ENCODE results near the gene CNN3.

DNA sequence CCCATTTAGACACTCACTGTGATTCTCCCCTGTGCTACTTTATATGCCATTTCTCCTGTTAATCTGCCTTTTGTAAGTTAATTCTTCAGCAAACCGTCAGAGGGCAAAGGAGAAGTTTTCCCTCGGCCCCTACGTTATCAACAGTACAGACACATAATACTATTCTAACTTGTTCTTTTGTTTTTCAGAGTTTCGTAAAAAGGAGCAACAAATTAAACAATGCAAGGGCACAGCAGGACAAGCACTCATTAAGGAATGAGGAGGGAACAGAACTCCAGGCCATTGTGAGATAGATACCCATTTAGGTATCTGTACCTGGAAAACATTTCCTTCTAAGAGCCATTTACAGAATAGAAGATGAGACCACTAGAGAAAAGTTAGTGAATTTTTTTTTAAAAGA is 32.3 kb downstream of the CNN3 start:
- TF ChIP-seq, protein P1, sequence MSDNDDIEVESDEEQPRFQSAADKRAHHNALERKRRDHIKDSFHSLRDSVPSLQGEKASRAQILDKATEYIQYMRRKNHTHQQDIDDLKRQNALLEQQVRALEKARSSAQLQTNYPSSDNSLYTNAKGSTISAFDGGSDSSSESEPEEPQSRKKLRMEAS (IDR thresholded peaks at IDR 0.05): no peak
- TF ChIP-seq, protein P2, sequence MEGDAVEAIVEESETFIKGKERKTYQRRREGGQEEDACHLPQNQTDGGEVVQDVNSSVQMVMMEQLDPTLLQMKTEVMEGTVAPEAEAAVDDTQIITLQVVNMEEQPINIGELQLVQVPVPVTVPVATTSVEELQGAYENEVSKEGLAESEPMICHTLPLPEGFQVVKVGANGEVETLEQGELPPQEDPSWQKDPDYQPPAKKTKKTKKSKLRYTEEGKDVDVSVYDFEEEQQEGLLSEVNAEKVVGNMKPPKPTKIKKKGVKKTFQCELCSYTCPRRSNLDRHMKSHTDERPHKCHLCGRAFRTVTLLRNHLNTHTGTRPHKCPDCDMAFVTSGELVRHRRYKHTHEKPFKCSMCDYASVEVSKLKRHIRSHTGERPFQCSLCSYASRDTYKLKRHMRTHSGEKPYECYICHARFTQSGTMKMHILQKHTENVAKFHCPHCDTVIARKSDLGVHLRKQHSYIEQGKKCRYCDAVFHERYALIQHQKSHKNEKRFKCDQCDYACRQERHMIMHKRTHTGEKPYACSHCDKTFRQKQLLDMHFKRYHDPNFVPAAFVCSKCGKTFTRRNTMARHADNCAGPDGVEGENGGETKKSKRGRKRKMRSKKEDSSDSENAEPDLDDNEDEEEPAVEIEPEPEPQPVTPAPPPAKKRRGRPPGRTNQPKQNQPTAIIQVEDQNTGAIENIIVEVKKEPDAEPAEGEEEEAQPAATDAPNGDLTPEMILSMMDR (IDR thresholded peaks at IDR 0.05; ENCODE audit: low read depth, low read length, missing input control): no peak
- TF ChIP-seq TAF1 (conservative IDR thresholded peaks at IDR 0.05): no peak
- no peak for TF ChIP-seq HNF4G (IDR thresholded peaks at IDR 0.05)
- no peak for TF ChIP-seq YY1 (IDR thresholded peaks at IDR 0.05)
- TF ChIP-seq, protein P3, sequence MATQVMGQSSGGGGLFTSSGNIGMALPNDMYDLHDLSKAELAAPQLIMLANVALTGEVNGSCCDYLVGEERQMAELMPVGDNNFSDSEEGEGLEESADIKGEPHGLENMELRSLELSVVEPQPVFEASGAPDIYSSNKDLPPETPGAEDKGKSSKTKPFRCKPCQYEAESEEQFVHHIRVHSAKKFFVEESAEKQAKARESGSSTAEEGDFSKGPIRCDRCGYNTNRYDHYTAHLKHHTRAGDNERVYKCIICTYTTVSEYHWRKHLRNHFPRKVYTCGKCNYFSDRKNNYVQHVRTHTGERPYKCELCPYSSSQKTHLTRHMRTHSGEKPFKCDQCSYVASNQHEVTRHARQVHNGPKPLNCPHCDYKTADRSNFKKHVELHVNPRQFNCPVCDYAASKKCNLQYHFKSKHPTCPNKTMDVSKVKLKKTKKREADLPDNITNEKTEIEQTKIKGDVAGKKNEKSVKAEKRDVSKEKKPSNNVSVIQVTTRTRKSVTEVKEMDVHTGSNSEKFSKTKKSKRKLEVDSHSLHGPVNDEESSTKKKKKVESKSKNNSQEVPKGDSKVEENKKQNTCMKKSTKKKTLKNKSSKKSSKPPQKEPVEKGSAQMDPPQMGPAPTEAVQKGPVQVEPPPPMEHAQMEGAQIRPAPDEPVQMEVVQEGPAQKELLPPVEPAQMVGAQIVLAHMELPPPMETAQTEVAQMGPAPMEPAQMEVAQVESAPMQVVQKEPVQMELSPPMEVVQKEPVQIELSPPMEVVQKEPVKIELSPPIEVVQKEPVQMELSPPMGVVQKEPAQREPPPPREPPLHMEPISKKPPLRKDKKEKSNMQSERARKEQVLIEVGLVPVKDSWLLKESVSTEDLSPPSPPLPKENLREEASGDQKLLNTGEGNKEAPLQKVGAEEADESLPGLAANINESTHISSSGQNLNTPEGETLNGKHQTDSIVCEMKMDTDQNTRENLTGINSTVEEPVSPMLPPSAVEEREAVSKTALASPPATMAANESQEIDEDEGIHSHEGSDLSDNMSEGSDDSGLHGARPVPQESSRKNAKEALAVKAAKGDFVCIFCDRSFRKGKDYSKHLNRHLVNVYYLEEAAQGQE (IDR thresholded peaks at IDR 0.05): no peak
- no peak for TF ChIP-seq SP1 (IDR thresholded peaks at IDR 0.05)
- TF ChIP-seq NR2F2 (IDR thresholded peaks at IDR 0.05): no peak
- TF ChIP-seq GABPA (IDR thresholded peaks at IDR 0.05 in 1 of 2, conservative IDR thresholded peaks at IDR 0.05 in 1 of 2): no peak
- no peak for TF ChIP-seq FOXA1 (IDR thresholded peaks at IDR 0.05)
- TF ChIP-seq EGR1 (IDR thresholded peaks at IDR 0.05; ENCODE audit: low read depth in 2 of 2): no peak
- TF ChIP-seq RAD21 (IDR thresholded peaks at IDR 0.05): no peak
- no peak for TF ChIP-seq JUND (IDR thresholded peaks at IDR 0.05)
- TF ChIP-seq, protein P4, sequence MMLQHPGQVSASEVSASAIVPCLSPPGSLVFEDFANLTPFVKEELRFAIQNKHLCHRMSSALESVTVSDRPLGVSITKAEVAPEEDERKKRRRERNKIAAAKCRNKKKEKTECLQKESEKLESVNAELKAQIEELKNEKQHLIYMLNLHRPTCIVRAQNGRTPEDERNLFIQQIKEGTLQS (IDR thresholded peaks at IDR 0.05): no peak

Data from liver (tissue), 3 donors.